Mammary epithelial cell (primary cell): ENCODE data around the gene ABCC6.
"Not testable (repeated sequence)": the region's sequence is repeated elsewhere in the genome, so short reads cannot be mapped to it uniquely, and the experiment has no call there.

ENCODE experiments used
- EZH2 ChIP-seq: IDR thresholded peaks from 2 replicates; pipeline ENCODE4 v1.6.1; 2012; ENCODE audit warnings: low read length, inconsistent platforms, borderline replicate concordance
- TF ChIP-seq, protein P1 (sequence below), 2 donors: IDR thresholded peaks in 1 of 2; conservative IDR thresholded peaks in 1 of 2; 2 replicates each; pipeline ENCODE4 v1.5.1; 2011 to 2012; ENCODE audit warnings: inconsistent platforms in 2 of 2, low read length in 2 of 2, mild to moderate bottlenecking in 2 of 2, control low read depth in 1 of 2, low read depth in 1 of 2; ENCODE audit not compliant: insufficient read depth in 1 of 2; ENCODE audit errors: extremely low read depth in 1 of 2

DNA sequence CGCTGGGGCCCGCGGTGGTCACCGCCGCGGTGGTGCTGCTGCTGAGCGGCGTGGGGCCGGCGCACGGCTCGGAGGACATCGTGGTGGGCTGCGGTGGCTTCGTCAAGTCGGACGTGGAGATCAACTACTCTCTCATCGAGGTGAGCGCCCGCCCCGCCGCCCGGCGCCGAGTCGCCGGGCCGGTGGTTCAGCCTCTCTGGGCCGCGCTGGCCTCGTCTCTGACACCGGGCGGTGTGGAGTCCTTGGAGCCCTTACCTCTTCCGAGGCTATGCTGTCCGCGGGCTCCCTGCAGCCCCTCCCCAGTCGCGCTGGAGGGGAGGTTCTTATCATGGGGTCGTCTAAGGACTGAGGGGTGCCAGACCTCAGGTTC is 9.4 kb upstream of the ABCC6 start:
- TF ChIP-seq EZH2 = not testable (repeated sequence)
- TF ChIP-seq, protein P1, sequence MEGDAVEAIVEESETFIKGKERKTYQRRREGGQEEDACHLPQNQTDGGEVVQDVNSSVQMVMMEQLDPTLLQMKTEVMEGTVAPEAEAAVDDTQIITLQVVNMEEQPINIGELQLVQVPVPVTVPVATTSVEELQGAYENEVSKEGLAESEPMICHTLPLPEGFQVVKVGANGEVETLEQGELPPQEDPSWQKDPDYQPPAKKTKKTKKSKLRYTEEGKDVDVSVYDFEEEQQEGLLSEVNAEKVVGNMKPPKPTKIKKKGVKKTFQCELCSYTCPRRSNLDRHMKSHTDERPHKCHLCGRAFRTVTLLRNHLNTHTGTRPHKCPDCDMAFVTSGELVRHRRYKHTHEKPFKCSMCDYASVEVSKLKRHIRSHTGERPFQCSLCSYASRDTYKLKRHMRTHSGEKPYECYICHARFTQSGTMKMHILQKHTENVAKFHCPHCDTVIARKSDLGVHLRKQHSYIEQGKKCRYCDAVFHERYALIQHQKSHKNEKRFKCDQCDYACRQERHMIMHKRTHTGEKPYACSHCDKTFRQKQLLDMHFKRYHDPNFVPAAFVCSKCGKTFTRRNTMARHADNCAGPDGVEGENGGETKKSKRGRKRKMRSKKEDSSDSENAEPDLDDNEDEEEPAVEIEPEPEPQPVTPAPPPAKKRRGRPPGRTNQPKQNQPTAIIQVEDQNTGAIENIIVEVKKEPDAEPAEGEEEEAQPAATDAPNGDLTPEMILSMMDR (conservative IDR thresholded peaks at IDR 0.05 in 1 of 2, IDR thresholded peaks at IDR 0.05 in 1 of 2; ENCODE audit: extremely low read depth in 1 of 2, insufficient read depth in 1 of 2, low read depth in 1 of 2, low read length in 2 of 2) = not testable (repeated sequence)
